HG03280 (cell line): ENCODE data around the gene TEX54.
"Not testable (repeated sequence)": the region's sequence is repeated elsewhere in the genome, so short reads cannot be mapped to it uniquely, and the experiment has no call there.

Experiments
- ATAC-seq: cut with Tn5 transposase; IDR thresholded peaks from one replicate; pipeline ENCODE4 v1.9.1; 2021; ENCODE audit warnings: mild to moderate bottlenecking, moderate library complexity; ENCODE audit not compliant: unreplicated experiment

Gene TEX54

GRCh38 chr11:62835336-62835735 lies 2.7 kb upstream of the TEX54 start:
- ATAC-seq = no peak

- ATAC-seq = peak; percentile 88
Measured at GRCh38 chr11:62831520-62832335, 913 bp downstream of the TEX54 start, which contains the start of gene STX5. TSS of gene STX5 (minus strand) at chr11:62832051. CDS start at chr11:62831243, 808 bp downstream.

GRCh38 chr11:62830904-62831519 lies 1.6 kb downstream of the TEX54 start:
- ATAC-seq = no peak

GRCh38 chr11:62828130-62828529 lies 4.5 kb downstream of the TEX54 start:
- not testable (repeated sequence) for ATAC-seq

- no peak for ATAC-seq
Measured at GRCh38 chr11:62823677-62824076, 9.0 kb downstream of the TEX54 start.

- ATAC-seq = no peak
Measured at GRCh38 chr11:62817129-62817528, 15.5 kb downstream of the TEX54 start.

- no peak for ATAC-seq
Measured at GRCh38 chr11:62816557-62816956, 16.1 kb downstream of the TEX54 start.

- ATAC-seq = no peak
Measured at GRCh38 chr11:62811659-62812058, 21.0 kb downstream of the TEX54 start.

GRCh38 chr11:62810748-62811147 lies 21.9 kb downstream of the TEX54 start:
- ATAC-seq = no peak

GRCh38 chr11:62806611-62807121 lies 26.0 kb downstream of the TEX54 start:
- no peak for ATAC-seq

- no peak for ATAC-seq
Measured at GRCh38 chr11:62805961-62806441, 26.6 kb downstream of the TEX54 start.

GRCh38 chr11:62805076-62805892 lies 27.4 kb downstream of the TEX54 start, which contains the start of gene NXF1:
TSS of gene NXF1 (minus strand) at chr11:62805440. CDS start at chr11:62805356, 84 bp downstream.
- ATAC-seq = peak; percentile 87

- ATAC-seq = no peak
Measured at GRCh38 chr11:62804310-62805075, 28.1 kb downstream of the TEX54 start.

- no peak for ATAC-seq
Measured at GRCh38 chr11:62801071-62801470, 31.6 kb downstream of the TEX54 start.

GRCh38 chr11:62799486-62799885 lies 33.2 kb downstream of the TEX54 start:
- no peak for ATAC-seq

- ATAC-seq = no peak
Measured at GRCh38 chr11:62796281-62796680, 36.4 kb downstream of the TEX54 start.

- no peak for ATAC-seq
Measured at GRCh38 chr11:62794201-62794775, 38.4 kb downstream of the TEX54 start.

GRCh38 chr11:62792202-62792575 lies 40.5 kb downstream of the TEX54 start:
- no peak for ATAC-seq

- ATAC-seq = peak; percentile 63
Measured at GRCh38 chr11:62791501-62792201, 41.0 kb downstream of the TEX54 start, which contains the start of gene TMEM223. TSS of gene TMEM223 (minus strand) at chr11:62792006. CDS start at chr11:62791994, 12 bp downstream.
